ENCODE data around the gene EIF4G3. TPM values are rescaled to one million over a fixed set of nuclear protein-coding genes. Genes with fewer than 3 reads are reported as not detected.
A peak's percentile ranks its signal among the peaks of the same experiment; 100 is the strongest.

Gene EIF4G3
- total and polyA plus RNA-seq, 4 donors = 16.5 to 59.8 (median 33.4) TPM

DNA sequence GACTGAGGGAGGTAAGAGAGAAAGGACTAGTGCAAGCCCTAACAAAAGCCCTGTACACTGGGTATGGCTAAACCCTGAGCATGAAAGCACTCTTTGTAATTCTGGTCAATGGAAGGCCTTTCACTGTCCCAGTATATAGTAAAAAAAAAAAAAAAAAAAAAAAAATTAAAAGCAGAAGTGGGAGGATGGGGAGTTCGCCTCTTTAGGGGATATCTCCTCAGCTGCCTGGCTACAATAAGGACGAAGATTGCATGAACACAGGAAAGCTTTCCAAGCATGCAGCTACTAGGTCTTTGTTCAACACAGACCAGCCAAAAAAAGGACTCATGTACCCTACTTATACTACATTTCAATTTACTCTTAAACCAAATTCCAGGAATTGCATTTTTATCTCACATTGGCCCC is 59.1 kb downstream of the EIF4G3 start:
- DNase-seq (peak in 2 of 3 donors; percentile 40 to 55), ATAC-seq (ENCODE audit: insufficient read depth, low FRiP score) (no peak)
- Histone ChIP-seq H3K36me3 (ENCODE audit: control insufficient read depth in 4 of 4, insufficient read depth in 4 of 4, low read length in 4 of 4) (peaks cover 0 to under 1% (median 0%) of the 10 kb centered on the region in 4 donors), H3K27ac (ENCODE audit: low read depth in 1 of 2, low read length in 1 of 2) (no peak overlapping the region), H3K4me1 (ENCODE audit: control insufficient read depth in 5 of 5, insufficient read depth in 5 of 5, low read length in 5 of 5) (peaks cover 0 to 18% (median 12%) of the 10 kb centered on the region in 5 donors), H3K9ac (ENCODE audit: insufficient read depth in 1 of 2, low read length in 2 of 2) (no peak overlapping the region), H3K27me3 (ENCODE audit: control insufficient read depth in 3 of 3, insufficient read depth in 3 of 3, low read length in 2 of 3) (no peaks in the 10 kb centered on the region), H3K4me3 (no peak overlapping the region), H3K9me3 (ENCODE audit: control insufficient read depth in 4 of 4, insufficient read depth in 3 of 4, low read length in 3 of 4) (no peaks in the 10 kb centered on the region)
- 18 to 73% methylated on average over 2 of the region's 2 CpGs for WGBS, 2 donors
- TF ChIP-seq CTCF (IDR thresholded peaks at IDR 0.05; ENCODE audit: control extremely low read depth, extremely low read depth) = no peak

DNA sequence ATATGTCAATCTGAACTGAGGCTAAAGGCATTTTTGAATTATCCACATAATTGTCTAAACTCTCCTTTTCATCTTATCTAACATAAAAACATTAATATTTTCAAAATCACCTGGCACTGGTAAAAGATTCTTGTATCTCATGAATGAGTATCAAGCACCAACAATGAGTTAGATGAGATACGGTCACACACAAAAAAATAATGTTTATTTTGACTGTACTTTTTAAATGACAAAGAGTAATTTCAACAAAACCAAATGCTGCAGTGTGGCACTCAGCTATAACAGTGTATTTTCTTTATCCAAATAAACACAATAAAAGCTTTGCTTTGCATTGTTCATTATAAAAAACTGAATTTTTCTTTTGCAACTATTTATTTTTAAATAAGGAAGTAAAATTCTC is 59.5 kb downstream of the EIF4G3 start:
- Histone ChIP-seq H3K9me3 (ENCODE audit: control insufficient read depth in 4 of 4, insufficient read depth in 3 of 4, low read length in 3 of 4) (no peaks in the 10 kb centered on the region), H3K36me3 (ENCODE audit: control insufficient read depth in 4 of 4, insufficient read depth in 4 of 4, low read length in 4 of 4) (no peaks in the 10 kb centered on the region), H3K27ac (ENCODE audit: low read depth in 1 of 2, low read length in 1 of 2) (no peak overlapping the region), H3K9ac (ENCODE audit: insufficient read depth in 1 of 2, low read length in 2 of 2) (no peak overlapping the region), H3K4me3 (no peak overlapping the region), H3K27me3 (ENCODE audit: control insufficient read depth in 3 of 3, insufficient read depth in 3 of 3, low read length in 2 of 3) (no peaks in the 10 kb centered on the region), H3K4me1 (ENCODE audit: control insufficient read depth in 5 of 5, insufficient read depth in 5 of 5, low read length in 5 of 5) (peaks cover 0 to 18% (median 12%) of the 10 kb centered on the region in 5 donors)
- ATAC-seq (ENCODE audit: insufficient read depth, low FRiP score) (no peak), DNase-seq (no peak)
- TF ChIP-seq CTCF (IDR thresholded peaks at IDR 0.05; ENCODE audit: control extremely low read depth, extremely low read depth) = no peak
- 81 to 87% methylated on average over 1 of the region's 1 CpG for WGBS, 2 donors

DNA sequence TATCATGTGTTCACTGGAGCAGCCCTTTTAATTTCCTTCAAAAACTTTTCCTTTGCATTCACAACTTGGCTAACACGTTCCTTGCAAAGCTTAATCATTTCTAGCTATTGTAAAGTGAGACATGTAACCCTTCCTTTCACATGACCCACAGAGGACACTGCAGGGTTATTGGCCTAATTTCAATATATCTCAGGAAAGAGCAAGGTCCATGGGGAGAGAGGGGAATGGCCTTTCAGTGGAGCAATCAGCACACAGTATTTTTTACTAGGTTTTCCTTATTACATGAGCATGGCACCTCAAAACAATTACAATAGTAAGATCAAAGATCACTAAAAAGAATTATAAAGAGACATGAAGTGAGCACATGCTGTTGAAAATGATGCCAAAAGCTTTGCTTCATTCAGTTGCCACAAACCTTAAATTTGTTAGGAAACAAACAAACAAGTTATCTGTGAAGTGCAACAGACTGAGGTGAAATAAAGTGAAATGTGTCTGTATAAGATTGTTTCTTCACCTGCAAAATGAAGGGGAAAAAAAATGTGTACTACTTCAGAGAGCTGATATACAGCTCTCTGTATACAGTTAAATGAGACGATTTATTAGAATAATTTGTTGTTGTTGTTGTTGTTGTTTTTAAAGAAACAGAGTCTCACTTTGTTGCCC is 61.5 kb downstream of the EIF4G3 start:
- 69 to 79% methylated on average over 2 of the region's 2 CpGs for WGBS, 2 donors
- Histone ChIP-seq H3K4me1 (ENCODE audit: control insufficient read depth in 5 of 5, insufficient read depth in 5 of 5, low read length in 5 of 5) (peaks cover 0 to 24% (median 12%) of the 10 kb centered on the region in 5 donors), H3K4me3 (no peak overlapping the region), H3K9me3 (ENCODE audit: control insufficient read depth in 4 of 4, insufficient read depth in 3 of 4, low read length in 3 of 4) (no peaks in the 10 kb centered on the region), H3K27me3 (ENCODE audit: control insufficient read depth in 3 of 3, insufficient read depth in 3 of 3, low read length in 2 of 3) (no peaks in the 10 kb centered on the region), H3K36me3 (ENCODE audit: control insufficient read depth in 4 of 4, insufficient read depth in 4 of 4, low read length in 4 of 4) (peaks cover 0 to under 1% (median 0%) of the 10 kb centered on the region in 4 donors), H3K27ac (ENCODE audit: low read depth in 1 of 2, low read length in 1 of 2) (no peak overlapping the region), H3K9ac (ENCODE audit: insufficient read depth in 1 of 2, low read length in 2 of 2) (no peak overlapping the region)
- no peak for ATAC-seq (ENCODE audit: insufficient read depth, low FRiP score)
- DNase-seq = peak in 1 of 3 donors; percentile 18
- no peak for TF ChIP-seq CTCF (IDR thresholded peaks at IDR 0.05; ENCODE audit: control extremely low read depth, extremely low read depth)
